ENCODE measurements around the gene PTPRG.

GRCh38 chr3:61646851-61647525 lies 85.6 kb downstream of the PTPRG start:
- TF ChIP-seq MAX (IDR thresholded peaks at IDR 0.05) (no peak), RAD21 (IDR thresholded peaks at IDR 0.05; ENCODE audit: low read depth) (no peak), EP300 (IDR thresholded peaks at IDR 0.05; ENCODE audit: borderline replicate concordance) (no peak), FOXM1 (IDR thresholded peaks at IDR 0.05; ENCODE audit: borderline replicate concordance, low read depth) (no peak), TEAD4 (IDR thresholded peaks at IDR 0.05) (no peak)
